EL (cell line): ENCODE data around the gene COG3.
A peak's percentile ranks its signal among the peaks of the same experiment; 100 is the strongest.

Source experiments
- DNase-seq: peaks from one replicate; pipeline ENCODE4 v3.0.0-alpha.2; 2016

The COG3 gene

GRCh38 chr13:45448965-45449559 is 15.7 kb upstream of the COG3 start:
- DNase-seq: no peak

GRCh38 chr13:45451282-45451681 is 13.5 kb upstream of the COG3 start:
- DNase-seq: no peak

GRCh38 chr13:45454204-45454603 is 10.5 kb upstream of the COG3 start:
- DNase-seq: no peak

GRCh38 chr13:45456196-45456972 is 8.4 kb upstream of the COG3 start:
- DNase-seq: peak; percentile 55

- DNase-seq: no peak
Measured at GRCh38 chr13:45464141-45464686, 525 bp upstream of the COG3 start.

GRCh38 chr13:45466359-45466758 is 1.6 kb downstream of the COG3 start:
- no peak for DNase-seq

GRCh38 chr13:45468635-45469034 is 3.9 kb downstream of the COG3 start:
- no peak for DNase-seq

- no peak for DNase-seq
Measured at GRCh38 chr13:45472171-45472705, 7.5 kb downstream of the COG3 start.

GRCh38 chr13:45473627-45474026 is 8.9 kb downstream of the COG3 start:
- DNase-seq: no peak

GRCh38 chr13:45474584-45475454 is 10.1 kb downstream of the COG3 start:
- DNase-seq: no peak

GRCh38 chr13:45479661-45480060 is 14.9 kb downstream of the COG3 start:
- DNase-seq: no peak

- DNase-seq: no peak
Measured at GRCh38 chr13:45481688-45482087, 16.9 kb downstream of the COG3 start.

- DNase-seq: peak; percentile 40
Measured at GRCh38 chr13:45482571-45483173, 17.9 kb downstream of the COG3 start.

- no peak for DNase-seq
Measured at GRCh38 chr13:45487604-45488003, 22.9 kb downstream of the COG3 start.

GRCh38 chr13:45490068-45490467 is 25.3 kb downstream of the COG3 start:
- no peak for DNase-seq

GRCh38 chr13:45492538-45492937 is 27.8 kb downstream of the COG3 start:
- peak; percentile 69 for DNase-seq

- peak; percentile 45 for DNase-seq
Measured at GRCh38 chr13:45496942-45497341, 32.2 kb downstream of the COG3 start.

GRCh38 chr13:45500492-45501174 is 35.9 kb downstream of the COG3 start:
- DNase-seq: peak; percentile 93

GRCh38 chr13:45501175-45501526 is 36.4 kb downstream of the COG3 start:
- no peak for DNase-seq

GRCh38 chr13:45503658-45504057 is 38.9 kb downstream of the COG3 start:
- DNase-seq: no peak

GRCh38 chr13:45506811-45507210 is 42.1 kb downstream of the COG3 start:
- DNase-seq: no peak

- DNase-seq: no peak
Measured at GRCh38 chr13:45508776-45509175, 44.0 kb downstream of the COG3 start.
